Measurements from ENCODE around the gene TOR4A. TPM values are rescaled to one million over a fixed set of nuclear protein-coding genes. Genes with fewer than 3 reads are reported as not detected.
A peak's percentile ranks its signal among the peaks of the same experiment; 100 is the strongest.

TOR4A gene
- total RNA-seq, 2 experiments from 2014 or later = 0.67 to 0.80 TPM

- ATAC-seq (ENCODE audit: poor library complexity) = no peak
- TF ChIP-seq CTCF (IDR thresholded peaks at IDR 0.05) = no peak
- Mint-ChIP-seq H3K4me1 (ENCODE audit: low read depth) (peaks cover 11% of the 10 kb centered on the region), H3K27me3 (peaks cover 8% of the 10 kb centered on the region), H3K4me3 (peak overlapping the region; percentile 20), H3K36me3 (ENCODE audit: low read depth) (no peaks in the 10 kb centered on the region), H3K9me3 (no peaks in the 10 kb centered on the region), H3K27ac (no peak overlapping the region)
- Histone ChIP-seq H3K9me3 (ENCODE audit: control insufficient read depth in 1 of 2, insufficient read depth in 1 of 2, low read length in 2 of 2) (peaks cover 0 to 3% of the 10 kb centered on the region in 2 experiments), H3K36me3 (ENCODE audit: insufficient read depth, low read length) (no peaks in the 10 kb centered on the region), H3K4me3 (ENCODE audit: low read length) (no peak overlapping the region), H3K27me3 (ENCODE audit: control insufficient read depth in 1 of 2, insufficient read depth in 2 of 2, low read length in 2 of 2) (peaks cover 21 to 27% of the 10 kb centered on the region in 2 experiments), H3K4me1 (ENCODE audit: insufficient read depth, low read length) (peaks cover 49% of the 10 kb centered on the region), H3K27ac (ENCODE audit: low read depth in 1 of 2, low read length in 2 of 2) (no peak overlapping the region)
- CTCF ChIA-PET = interaction anchor here (1.7 kb wide), 1 partner anchor 217 kb away, joined by 4 read pairs; the partner anchor contains the start of gene MAN1B1
- peak in 2 of 14 experiments; percentile 32 to 36 for DNase-seq
- intact Hi-C loops (cut with DNase I, micrococcal nuclease) = loop anchor here in 1 of 2 experiments (2.0 to 5.0 kb wide), 2 partner anchors 103 to 159 kb away; no protein-coding TSS in a partner anchor
- POLR2A ChIA-PET = interaction anchor here (2.1 to 2.2 kb wide), 2 partner anchors 26 to 84 kb away, joined by 6 to 11 read pairs; partner anchors contain the start of gene TOR4A
These were observed 25.8 kb downstream of the TOR4A start for GRCh38 chr9:137303151-137303892.

GRCh38 chr9:137303893-137304382, 26.4 kb downstream of the TOR4A start:
- H3K4me1 ChIP-seq (ENCODE audit: insufficient read depth, low read length) = peaks cover 49% of the 10 kb centered on the region
- H3K4me3 ChIP-seq (ENCODE audit: low read length) = no peak overlapping the region
- H3K9me3 Mint-ChIP-seq = no peaks in the 10 kb centered on the region
- ChIA-PET POLR2A (no interaction called here), CTCF (no interaction called here)
- H3K27ac Mint-ChIP-seq = no peak overlapping the region
- intact Hi-C loops (cut with DNase I, micrococcal nuclease) = loop anchor here in 1 of 2 experiments (2.0 to 5.0 kb wide), 2 partner anchors 103 to 158 kb away; no protein-coding TSS in a partner anchor
- H3K36me3 ChIP-seq (ENCODE audit: insufficient read depth, low read length) = no peaks in the 10 kb centered on the region
- no peak overlapping the region for H3K27ac ChIP-seq (ENCODE audit: low read depth in 1 of 2, low read length in 2 of 2)
- no peak for TF ChIP-seq CTCF (IDR thresholded peaks at IDR 0.05)
- peaks cover 14 to 21% of the 10 kb centered on the region in 2 experiments for H3K27me3 ChIP-seq (ENCODE audit: control insufficient read depth in 1 of 2, insufficient read depth in 2 of 2, low read length in 2 of 2)
- peak overlapping the region; percentile 20 for H3K4me3 Mint-ChIP-seq
- no peaks in the 10 kb centered on the region for H3K36me3 Mint-ChIP-seq (ENCODE audit: low read depth)
- peaks cover 8% of the 10 kb centered on the region for H3K27me3 Mint-ChIP-seq
- H3K9me3 ChIP-seq (ENCODE audit: control insufficient read depth in 1 of 2, insufficient read depth in 1 of 2, low read length in 2 of 2) = peaks cover 0 to 3% of the 10 kb centered on the region in 2 experiments
- ATAC-seq (ENCODE audit: poor library complexity) = no peak
- DNase-seq = peak in 2 of 14 experiments; percentile 31 to 40
- H3K4me1 Mint-ChIP-seq (ENCODE audit: low read depth) = peaks cover 11% of the 10 kb centered on the region

GRCh38 chr9:137304383-137305059, 27.0 kb downstream of the TOR4A start:
- Mint-ChIP-seq H3K27ac (no peak overlapping the region), H3K27me3 (peaks cover 8% of the 10 kb centered on the region), H3K4me3 (no peak overlapping the region), H3K9me3 (no peaks in the 10 kb centered on the region), H3K36me3 (ENCODE audit: low read depth) (no peaks in the 10 kb centered on the region), H3K4me1 (ENCODE audit: low read depth) (peaks cover 11% of the 10 kb centered on the region)
- H3K27me3 ChIP-seq (ENCODE audit: control insufficient read depth in 1 of 2, insufficient read depth in 2 of 2, low read length in 2 of 2) = peaks cover 9 to 15% of the 10 kb centered on the region in 2 experiments
- intact Hi-C loops (cut with DNase I, micrococcal nuclease) = loop anchor here in 1 of 2 experiments (5.0 kb wide), 1 partner anchor 158 kb away; no protein-coding TSS in a partner anchor
- no peak for ATAC-seq (ENCODE audit: poor library complexity)
- H3K9me3 ChIP-seq (ENCODE audit: control insufficient read depth in 1 of 2, insufficient read depth in 1 of 2, low read length in 2 of 2) = peaks cover 0 to 3% of the 10 kb centered on the region in 2 experiments
- peaks cover 49% of the 10 kb centered on the region for H3K4me1 ChIP-seq (ENCODE audit: insufficient read depth, low read length)
- no peak overlapping the region for H3K27ac ChIP-seq (ENCODE audit: low read depth in 1 of 2, low read length in 2 of 2)
- ChIA-PET CTCF (no interaction called here), POLR2A (no interaction called here)
- TF ChIP-seq CTCF (IDR thresholded peaks at IDR 0.05) = no peak
- DNase-seq = peak in 2 of 14 experiments; percentile 30
- no peaks in the 10 kb centered on the region for H3K36me3 ChIP-seq (ENCODE audit: insufficient read depth, low read length)
- H3K4me3 ChIP-seq (ENCODE audit: low read length) = no peak overlapping the region

All from CD4-positive, alpha-beta T cell (primary cell).